IPS-18a (cell line): Measurements from ENCODE around the gene HTR3E.
"Not testable (repeated sequence)": the region's sequence is repeated elsewhere in the genome, so short reads cannot be mapped to it uniquely, and the experiment has no call there.

Experiments used
- H3K27ac ChIP-seq: one replicate; pipeline ENCODE4 v1.5.1; 2013; ENCODE audit warnings: low read length
- H3K27me3 ChIP-seq: one replicate; pipeline ENCODE4 v1.6.1; 2013; ENCODE audit warnings: mild to moderate bottlenecking, low read length; ENCODE audit not compliant: control insufficient read depth, insufficient read depth
- H3K36me3 ChIP-seq: one replicate; pipeline ENCODE4 v1.6.1; 2013; ENCODE audit warnings: low read depth, low read length; ENCODE audit not compliant: control insufficient read depth
- H3K4me1 ChIP-seq: one replicate; pipeline ENCODE4 v1.6.1; 2013; ENCODE audit warnings: low read depth, low read length; ENCODE audit not compliant: control insufficient read depth
- H3K4me3 ChIP-seq: one replicate; pipeline ENCODE4 v1.5.1; 2013; ENCODE audit warnings: low read length
- H3K9ac ChIP-seq: one replicate; pipeline ENCODE4 v1.6.1; 2013; ENCODE audit warnings: mild to moderate bottlenecking, low read length, moderate library complexity
- H3K9me3 ChIP-seq: one replicate; pipeline ENCODE4 v1.6.1; 2013; ENCODE audit warnings: low read depth, low read length; ENCODE audit not compliant: control insufficient read depth

Gene HTR3E

GRCh38 chr3:184096811-184097383, at the start of gene HTR3E:
TSS of gene HTR3E (plus strand) at chr3:184097064. CDS start at chr3:184097530, 466 bp downstream.
- H3K36me3 ChIP-seq, result no peaks in the 10 kb centered on the region
- H3K9me3 ChIP-seq, result peaks cover 3% of the 10 kb centered on the region
- H3K27ac ChIP-seq, result no peak within 1 kb of the TSS
- H3K27me3 ChIP-seq, result no peaks in the 10 kb centered on the region
- H3K4me1 ChIP-seq, result no peaks in the 10 kb centered on the region
- H3K4me3 ChIP-seq, result no peak within 1 kb of the TSS
- no peak within 1 kb of the TSS for H3K9ac ChIP-seq

GRCh38 chr3:184050217-184050847, 46.5 kb upstream of the HTR3E start:
- H3K4me3 ChIP-seq, result no peak overlapping the region
- H3K9ac ChIP-seq, result no peak overlapping the region
- H3K27me3 ChIP-seq, result no peaks in the 10 kb centered on the region
- H3K27ac ChIP-seq, result no peak overlapping the region
- no peaks in the 10 kb centered on the region for H3K4me1 ChIP-seq
- no peaks in the 10 kb centered on the region for H3K9me3 ChIP-seq
- no peaks in the 10 kb centered on the region for H3K36me3 ChIP-seq

GRCh38 chr3:184052767-184053166, 44.1 kb upstream of the HTR3E start, which contains the start of gene HTR3C:
TSS of gene HTR3C (plus strand) at chr3:184053047. CDS start at chr3:184053081, 34 bp downstream.
- Histone ChIP-seq H3K9me3 (no peaks in the 10 kb centered on the region), H3K4me3 (no peak within 1 kb of the TSS), H3K4me1 (no peaks in the 10 kb centered on the region), H3K9ac (no peak within 1 kb of the TSS), H3K27me3 (no peaks in the 10 kb centered on the region), H3K36me3 (no peaks in the 10 kb centered on the region), H3K27ac (no peak within 1 kb of the TSS)

GRCh38 chr3:184058029-184058428, 38.8 kb upstream of the HTR3E start:
- Histone ChIP-seq H3K4me1 (no peaks in the 10 kb centered on the region), H3K9ac (no peak overlapping the region), H3K27ac (no peak overlapping the region), H3K36me3 (no peaks in the 10 kb centered on the region), H3K27me3 (no peaks in the 10 kb centered on the region), H3K9me3 (no peaks in the 10 kb centered on the region), H3K4me3 (no peak overlapping the region)

- no peaks in the 10 kb centered on the region for H3K4me1 ChIP-seq
- H3K9me3 ChIP-seq, result no peaks in the 10 kb centered on the region
- no peaks in the 10 kb centered on the region for H3K27me3 ChIP-seq
- no peaks in the 10 kb centered on the region for H3K36me3 ChIP-seq
- H3K4me3 ChIP-seq, result no peak overlapping the region
- no peak overlapping the region for H3K27ac ChIP-seq
- H3K9ac ChIP-seq, result no peak overlapping the region
Observed at GRCh38 chr3:184059424-184059823, 37.4 kb upstream of the HTR3E start.

- Histone ChIP-seq H3K9me3 (no peaks in the 10 kb centered on the region), H3K4me1 (no peaks in the 10 kb centered on the region), H3K36me3 (no peaks in the 10 kb centered on the region), H3K27me3 (no peaks in the 10 kb centered on the region), H3K4me3 (no peak overlapping the region), H3K27ac (no peak overlapping the region), H3K9ac (no peak overlapping the region)
Observed at GRCh38 chr3:184062637-184063036, 34.2 kb upstream of the HTR3E start.

GRCh38 chr3:184066211-184066610, 30.7 kb upstream of the HTR3E start:
- Histone ChIP-seq H3K4me1 (no peaks in the 10 kb centered on the region), H3K9me3 (no peaks in the 10 kb centered on the region), H3K36me3 (no peaks in the 10 kb centered on the region), H3K27ac (no peak overlapping the region), H3K27me3 (no peaks in the 10 kb centered on the region), H3K4me3 (no peak overlapping the region), H3K9ac (no peak overlapping the region)

GRCh38 chr3:184067573-184068055, 29.2 kb upstream of the HTR3E start:
- H3K36me3 ChIP-seq, result no peaks in the 10 kb centered on the region
- no peak overlapping the region for H3K9ac ChIP-seq
- H3K27me3 ChIP-seq, result no peaks in the 10 kb centered on the region
- no peak overlapping the region for H3K27ac ChIP-seq
- H3K4me3 ChIP-seq, result no peak overlapping the region
- no peaks in the 10 kb centered on the region for H3K4me1 ChIP-seq
- H3K9me3 ChIP-seq, result no peaks in the 10 kb centered on the region

- Histone ChIP-seq H3K36me3 (no peaks in the 10 kb centered on the region), H3K4me1 (no peaks in the 10 kb centered on the region), H3K27me3 (no peaks in the 10 kb centered on the region), H3K4me3 (no peak overlapping the region), H3K27ac (no peak overlapping the region), H3K9ac (no peak overlapping the region), H3K9me3 (no peaks in the 10 kb centered on the region)
Observed at GRCh38 chr3:184068344-184068743, 28.5 kb upstream of the HTR3E start.

GRCh38 chr3:184071142-184071541, 25.7 kb upstream of the HTR3E start:
- not testable (repeated sequence) for H3K9ac ChIP-seq, H3K4me3 ChIP-seq, H3K9me3 ChIP-seq, H3K36me3 ChIP-seq, H3K4me1 ChIP-seq, H3K27me3 ChIP-seq, H3K27ac ChIP-seq

GRCh38 chr3:184073621-184074020, 23.2 kb upstream of the HTR3E start:
- Histone ChIP-seq H3K9ac (no peak overlapping the region), H3K36me3 (no peaks in the 10 kb centered on the region), H3K9me3 (no peaks in the 10 kb centered on the region), H3K4me3 (no peak overlapping the region), H3K27ac (no peak overlapping the region), H3K4me1 (peaks cover 3% of the 10 kb centered on the region), H3K27me3 (no peaks in the 10 kb centered on the region)

- H3K9me3 ChIP-seq, result no peaks in the 10 kb centered on the region
- no peak overlapping the region for H3K4me3 ChIP-seq
- H3K27ac ChIP-seq, result no peak overlapping the region
- no peak overlapping the region for H3K9ac ChIP-seq
- H3K36me3 ChIP-seq, result no peaks in the 10 kb centered on the region
- H3K4me1 ChIP-seq, result peaks cover 3% of the 10 kb centered on the region
- H3K27me3 ChIP-seq, result no peaks in the 10 kb centered on the region
Observed at GRCh38 chr3:184075901-184076300, 21.0 kb upstream of the HTR3E start.
